Ecto neural progenitor cell (in vitro differentiated cells): ENCODE measurements around the gene SHB.
A peak's percentile ranks its signal among the peaks of the same experiment; 100 is the strongest.
"Not testable (repeated sequence)": the region's sequence is repeated elsewhere in the genome, so short reads cannot be mapped to it uniquely, and the experiment has no call there.

ENCODE experiments used
- DNase-seq: peaks from one replicate; pipeline ENCODE4 v3.0.0-alpha.2; 2018; ENCODE audit warnings: low spot score

The SHB gene

GRCh38 chr9:37918665-37919170, 150.3 kb downstream of the SHB start:
- DNase-seq = no peak

- DNase-seq = no peak
Observed at GRCh38 chr9:37917801-37918664, 151.0 kb downstream of the SHB start.

GRCh38 chr9:37917313-37917731, 151.7 kb downstream of the SHB start:
- DNase-seq = no peak

- no peak for DNase-seq
Observed at GRCh38 chr9:37916471-37917312, 152.3 kb downstream of the SHB start.

- DNase-seq = no peak
Observed at GRCh38 chr9:37915911-37916470, 153.0 kb downstream of the SHB start.

GRCh38 chr9:37914701-37915358, 154.2 kb downstream of the SHB start:
- no peak for DNase-seq

GRCh38 chr9:37914154-37914551, 154.9 kb downstream of the SHB start:
- DNase-seq = no peak

- peak; percentile 94 for DNase-seq
Observed at GRCh38 chr9:37913480-37914153, 155.4 kb downstream of the SHB start.

GRCh38 chr9:37911271-37911681, 157.8 kb downstream of the SHB start:
- DNase-seq = no peak

GRCh38 chr9:37910271-37910670, 158.8 kb downstream of the SHB start:
- DNase-seq = no peak

GRCh38 chr9:37909836-37910235, 159.2 kb downstream of the SHB start:
- not testable (repeated sequence) for DNase-seq

GRCh38 chr9:37909326-37909725, 159.7 kb downstream of the SHB start:
- DNase-seq = peak; percentile 15

- no peak for DNase-seq
Observed at GRCh38 chr9:37908698-37909186, 160.3 kb downstream of the SHB start.

- no peak for DNase-seq
Observed at GRCh38 chr9:37908283-37908682, 160.7 kb downstream of the SHB start.

- DNase-seq = no peak
Observed at GRCh38 chr9:37906312-37907239, 162.5 kb downstream of the SHB start.

GRCh38 chr9:37905776-37906175, 163.3 kb downstream of the SHB start:
- no peak for DNase-seq

GRCh38 chr9:37905131-37905505, 163.9 kb downstream of the SHB start:
- DNase-seq = no peak

- no peak for DNase-seq
Observed at GRCh38 chr9:37904445-37905130, 164.4 kb downstream of the SHB start.

GRCh38 chr9:37903647-37904444, 165.2 kb downstream of the SHB start, which contains the start of gene SLC25A51:
Gene SLC25A51 (minus strand): TSS chr9:37904127. CDS start chr9:37888550, 15,577 bp downstream.
- DNase-seq = peak; percentile 97
